ENCODE results near the gene COTL1.

COTL1 gene, protein sequence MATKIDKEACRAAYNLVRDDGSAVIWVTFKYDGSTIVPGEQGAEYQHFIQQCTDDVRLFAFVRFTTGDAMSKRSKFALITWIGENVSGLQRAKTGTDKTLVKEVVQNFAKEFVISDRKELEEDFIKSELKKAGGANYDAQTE

DNA sequence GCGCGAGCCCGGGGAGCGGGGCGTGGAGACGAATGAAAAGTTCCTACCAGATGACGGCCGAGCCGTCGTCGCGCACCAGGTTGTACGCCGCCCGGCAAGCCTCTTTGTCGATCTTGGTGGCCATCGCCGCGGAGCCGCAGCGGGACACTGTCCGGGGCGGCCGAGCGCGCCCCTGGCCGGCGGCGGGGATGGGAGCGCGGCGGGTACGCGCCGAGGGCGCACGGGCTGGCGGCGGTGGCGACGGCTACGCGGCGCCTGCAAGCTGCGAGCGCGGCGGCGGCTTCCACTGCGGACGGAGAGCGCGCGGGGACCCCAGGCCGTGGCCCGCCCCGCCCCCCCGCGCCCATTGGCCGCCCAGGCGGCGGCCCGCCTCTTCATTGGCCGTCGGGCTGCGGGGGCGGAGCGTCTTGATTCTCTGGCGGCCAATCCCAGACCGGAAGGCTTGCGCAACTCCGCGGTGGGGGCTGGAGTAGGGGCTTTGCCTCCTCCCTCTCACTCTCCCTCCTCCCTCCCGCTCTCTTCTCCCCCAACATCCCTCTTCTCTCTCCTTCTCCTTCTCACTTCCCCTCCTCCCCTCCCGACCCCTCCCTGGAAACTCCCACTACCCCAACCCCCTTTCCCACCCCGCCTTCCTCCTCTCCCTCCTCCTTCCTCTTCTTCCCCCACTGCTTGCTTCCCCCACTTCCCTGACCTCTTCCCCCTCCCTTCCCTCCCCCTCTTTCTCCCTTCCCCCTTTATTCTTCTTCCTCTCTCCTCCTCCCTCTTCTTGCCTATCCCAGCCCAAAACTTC is at the start of gene COTL1:
COTL1 (minus strand) TSS at position 288 of the 790 bp plus-strand sequence; CDS start at position 124, 164 bp downstream.
- peak; percentile 93 for DNase-seq (ENCODE audit: low spot score)

DNA sequence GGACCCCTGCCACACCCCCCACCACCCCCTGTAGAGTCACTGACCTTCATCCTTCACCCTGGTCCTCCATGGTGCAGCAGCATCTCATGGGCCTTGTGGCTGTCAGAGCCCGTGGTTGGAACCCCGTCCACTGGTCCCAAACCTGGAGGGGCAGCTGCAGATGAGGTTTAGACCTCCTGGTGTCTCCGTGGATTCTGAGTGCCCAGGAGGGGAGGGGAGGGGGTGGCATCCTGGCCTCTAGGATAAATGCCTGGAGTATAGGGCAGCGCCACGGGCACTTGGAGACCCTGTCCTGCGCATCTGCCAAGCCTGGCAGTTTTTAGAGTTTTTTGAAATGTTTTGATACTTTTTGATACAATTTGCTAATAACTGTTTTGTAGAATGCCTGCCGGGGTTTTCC is 48.0 kb upstream of the COTL1 start:
- DNase-seq (ENCODE audit: low spot score), result no peak

DNA sequence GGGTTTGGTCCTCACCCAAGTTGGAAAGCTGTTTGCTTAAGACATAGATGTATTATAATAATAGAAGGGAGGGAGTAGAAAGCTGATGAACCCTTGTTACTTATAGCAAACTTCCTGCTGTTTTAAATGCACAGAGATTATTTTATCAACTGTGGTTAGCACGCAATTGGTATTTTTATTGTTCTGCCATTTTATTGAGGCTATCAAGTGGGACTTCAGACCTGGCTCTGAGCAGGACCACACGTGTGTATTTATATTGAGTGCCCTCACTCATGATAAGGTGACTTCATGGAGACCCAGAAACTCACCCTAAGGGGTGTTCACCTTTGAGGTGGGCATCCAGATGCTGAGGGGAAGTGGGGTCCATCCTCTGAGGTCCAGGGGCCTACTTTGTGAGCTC is 47.5 kb upstream of the COTL1 start:
- DNase-seq (ENCODE audit: low spot score), result no peak

DNA sequence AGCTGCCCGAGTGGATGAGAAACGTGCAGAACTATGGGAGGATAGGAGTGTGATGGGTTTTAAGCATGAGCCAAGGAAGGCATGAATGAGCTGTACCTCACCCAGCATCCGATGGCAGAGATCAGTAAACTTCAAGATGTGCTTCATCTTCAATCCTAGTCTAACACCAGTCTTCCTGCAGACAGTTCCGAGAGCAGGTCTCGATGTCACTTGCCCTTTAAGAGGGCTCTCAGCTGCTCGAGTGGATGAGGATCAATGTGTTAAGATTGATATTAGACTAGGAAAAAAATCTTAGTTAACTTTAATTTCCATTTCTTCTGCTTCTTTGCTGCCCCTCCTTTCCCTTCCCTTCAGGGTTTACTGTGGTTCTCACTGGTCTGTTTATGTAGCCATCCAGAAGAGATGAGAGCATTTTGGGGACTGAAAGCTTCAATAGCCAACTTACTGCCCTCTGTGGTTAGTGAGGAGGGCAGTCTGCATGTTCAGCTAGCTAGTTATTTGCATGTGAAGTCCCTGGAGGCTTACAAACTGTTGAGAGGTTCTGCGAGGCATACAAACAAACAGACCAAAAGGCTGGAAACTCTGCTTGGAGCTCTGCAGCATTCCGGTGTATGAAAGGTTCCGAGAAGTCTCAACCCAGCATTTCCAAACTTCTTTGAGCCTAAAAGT is 45.7 kb upstream of the COTL1 start:
- DNase-seq (ENCODE audit: low spot score), result no peak

DNA sequence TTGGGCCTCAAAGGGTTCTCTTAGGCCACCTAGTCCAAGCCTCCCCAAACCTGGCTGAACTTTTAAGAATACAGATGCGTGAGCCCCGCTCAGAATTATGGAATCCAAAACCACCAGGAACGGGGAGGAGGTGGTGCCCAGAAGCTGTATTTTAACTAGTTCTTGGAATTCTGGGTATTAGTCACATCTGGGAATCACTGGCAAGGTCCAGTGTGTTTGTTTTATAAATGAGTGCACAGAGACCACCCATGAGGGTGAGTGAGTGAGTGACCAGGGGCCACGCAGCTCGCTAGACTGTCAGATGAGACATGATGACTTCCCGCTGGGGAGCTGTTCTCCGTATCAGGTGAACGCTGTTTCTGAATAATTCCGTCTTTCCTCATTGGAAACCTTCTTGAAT is 44.6 kb upstream of the COTL1 start:
- no peak for DNase-seq (ENCODE audit: low spot score)

DNA sequence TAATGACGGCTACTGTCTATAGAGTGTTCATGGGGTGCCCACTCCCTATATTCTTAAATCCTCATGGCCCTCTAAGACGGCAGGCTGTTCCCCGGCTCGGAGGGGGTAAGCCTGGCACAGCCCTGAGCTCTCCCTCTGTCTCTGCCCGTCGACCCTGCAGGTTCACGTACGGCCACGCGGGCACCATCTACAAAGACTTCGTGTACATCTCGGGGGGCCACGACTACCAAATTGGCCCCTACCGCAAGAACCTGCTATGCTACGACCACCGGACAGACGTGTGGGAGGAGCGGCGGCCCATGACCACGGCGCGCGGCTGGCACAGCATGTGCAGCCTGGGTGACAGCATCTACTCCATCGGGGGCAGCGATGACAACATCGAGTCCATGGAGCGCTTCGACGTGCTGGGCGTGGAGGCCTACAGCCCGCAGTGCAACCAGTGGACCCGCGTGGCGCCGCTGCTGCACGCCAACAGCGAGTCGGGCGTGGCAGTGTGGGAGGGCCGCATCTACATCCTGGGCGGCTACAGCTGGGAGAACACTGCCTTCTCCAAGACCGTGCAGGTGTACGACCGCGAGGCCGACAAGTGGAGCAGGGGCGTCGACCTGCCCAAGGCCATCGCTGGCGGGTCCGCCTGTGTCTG is 43.7 kb upstream of the COTL1 start:
- no peak for DNase-seq (ENCODE audit: low spot score)

DNA sequence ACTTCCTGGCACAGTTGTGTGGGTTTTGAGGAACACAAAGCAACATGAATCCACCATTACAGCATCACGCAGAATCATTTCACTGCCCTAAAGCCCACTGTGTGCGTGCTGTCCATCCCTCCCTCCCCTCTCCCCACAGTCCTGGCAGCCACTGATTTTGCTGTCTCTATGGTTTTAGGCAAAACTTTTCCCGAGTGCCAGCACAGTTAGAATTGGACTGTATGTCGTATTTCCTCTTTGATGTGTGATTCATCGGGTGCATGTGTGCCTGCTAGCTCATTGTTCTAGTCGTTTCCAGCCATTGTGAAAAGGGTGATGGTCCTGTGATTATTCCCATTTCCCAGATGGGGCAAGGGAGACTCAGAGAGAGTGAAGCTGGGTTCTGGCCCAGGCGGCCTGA is 43.1 kb upstream of the COTL1 start:
- DNase-seq (ENCODE audit: low spot score), result no peak

DNA sequence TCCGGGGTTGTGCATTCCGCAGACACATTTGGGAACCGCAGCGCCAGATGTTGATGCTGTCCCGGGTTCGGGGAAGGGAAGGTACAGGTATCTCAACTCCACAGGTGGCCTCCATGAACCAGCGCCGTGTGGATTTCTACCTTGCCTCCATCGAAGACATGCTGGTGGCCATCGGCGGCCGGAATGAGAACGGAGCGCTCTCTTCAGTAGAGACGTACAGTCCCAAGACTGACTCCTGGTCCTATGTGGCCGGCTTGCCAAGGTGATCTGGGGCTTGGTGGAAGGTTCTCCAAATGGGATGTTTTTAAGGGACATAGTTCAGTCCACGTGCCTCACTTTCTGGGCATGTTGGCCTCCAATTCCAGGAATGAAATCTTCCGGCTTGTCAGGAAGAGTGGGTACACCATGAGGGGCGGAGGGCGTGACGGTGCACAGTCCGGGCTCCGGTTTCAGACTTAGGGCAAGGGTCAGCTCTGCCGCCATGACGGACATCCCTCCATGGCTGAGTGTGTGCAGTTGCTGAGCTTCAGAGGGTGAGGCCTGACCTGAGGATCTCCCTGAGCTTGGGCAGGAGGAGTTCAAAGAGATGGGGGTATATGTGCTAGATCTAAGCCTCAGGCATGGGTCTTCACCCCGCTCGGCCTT is 41.9 kb upstream of the COTL1 start:
- DNase-seq (ENCODE audit: low spot score), result no peak

DNA sequence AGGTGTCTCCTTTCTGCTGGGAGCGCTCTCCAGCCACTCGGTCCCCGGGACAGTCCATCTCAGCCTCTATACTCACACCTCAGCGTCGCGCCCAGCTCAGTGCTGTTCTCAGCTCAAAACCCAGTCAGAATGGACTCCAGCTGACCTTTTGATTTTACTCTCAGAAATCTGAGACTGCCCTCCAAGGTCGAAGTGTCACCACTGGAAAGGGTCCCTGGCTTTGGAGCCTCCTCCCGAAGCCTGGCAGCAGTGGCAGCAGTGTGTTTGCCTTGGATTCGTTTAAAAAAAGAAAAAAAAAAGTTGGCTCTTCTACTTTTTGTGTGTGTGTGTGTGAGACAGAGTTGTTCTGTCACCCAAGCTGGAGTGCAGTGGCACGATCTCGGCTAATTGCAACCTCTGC is 40.8 kb upstream of the COTL1 start:
- no peak for DNase-seq (ENCODE audit: low spot score)

DNA sequence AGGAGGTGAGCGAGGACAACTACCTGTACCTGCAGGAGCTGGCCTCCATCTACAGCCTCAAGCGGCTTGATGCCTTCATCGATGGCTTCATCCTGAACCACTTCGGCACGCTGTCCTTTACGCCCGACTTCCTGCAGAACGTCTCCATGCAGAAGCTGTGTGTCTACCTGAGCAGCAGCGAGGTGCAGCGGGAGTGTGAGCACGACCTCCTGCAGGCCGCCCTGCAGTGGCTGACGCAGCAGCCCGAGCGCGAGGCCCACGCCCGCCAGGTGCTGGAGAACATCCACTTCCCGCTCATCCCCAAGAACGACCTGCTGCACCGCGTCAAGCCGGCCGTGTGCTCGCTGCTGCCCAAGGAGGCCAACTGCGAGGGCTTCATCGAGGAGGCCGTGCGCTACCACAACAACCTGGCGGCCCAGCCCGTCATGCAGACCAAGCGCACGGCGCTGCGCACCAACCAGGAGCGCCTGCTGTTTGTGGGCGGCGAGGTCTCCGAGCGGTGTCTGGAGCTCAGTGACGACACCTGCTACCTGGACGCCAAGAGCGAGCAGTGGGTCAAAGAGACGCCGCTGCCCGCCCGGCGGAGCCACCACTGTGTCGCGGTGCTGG is 39.5 kb upstream of the COTL1 start:
- DNase-seq (ENCODE audit: low spot score), result no peak

DNA sequence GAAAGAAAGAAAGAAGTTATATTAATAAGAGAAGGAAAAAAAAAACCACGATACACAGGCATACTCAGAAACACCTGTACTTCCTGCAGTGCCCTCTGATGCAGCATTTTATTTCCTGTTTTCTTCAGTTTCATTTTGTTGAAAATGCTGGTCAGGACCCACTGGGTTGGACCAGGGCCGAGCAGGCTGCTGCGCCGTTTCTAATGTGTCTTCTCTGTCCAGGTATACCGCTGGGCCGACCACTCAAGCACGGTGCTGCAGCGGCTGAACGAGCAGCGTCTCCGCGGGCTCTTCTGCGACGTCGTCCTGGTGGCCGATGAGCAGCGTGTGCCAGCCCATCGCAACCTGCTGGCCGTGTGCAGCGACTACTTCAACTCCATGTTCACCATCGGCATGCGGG is 38.8 kb upstream of the COTL1 start:
- DNase-seq (ENCODE audit: low spot score), result no peak

DNA sequence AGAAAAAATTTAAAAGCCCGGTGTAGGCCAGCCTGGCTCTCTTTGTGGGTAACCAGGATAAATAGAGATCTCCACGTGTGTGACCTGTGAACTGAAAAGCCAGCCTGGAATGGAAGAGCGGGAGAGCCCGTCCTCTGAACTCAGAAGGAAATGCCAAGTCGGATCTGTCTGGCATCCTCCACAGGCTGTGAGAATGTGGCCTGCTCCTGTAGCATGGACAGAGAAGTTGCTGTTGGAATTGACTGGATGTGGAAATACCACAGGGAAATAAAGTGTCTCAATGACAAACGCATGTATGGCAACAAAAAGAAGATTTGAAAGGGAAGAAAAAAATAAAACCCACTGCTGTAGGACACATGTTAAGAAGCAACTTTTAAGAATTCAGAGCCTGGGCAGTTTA is 37.1 kb upstream of the COTL1 start:
- no peak for DNase-seq (ENCODE audit: low spot score)

DNA sequence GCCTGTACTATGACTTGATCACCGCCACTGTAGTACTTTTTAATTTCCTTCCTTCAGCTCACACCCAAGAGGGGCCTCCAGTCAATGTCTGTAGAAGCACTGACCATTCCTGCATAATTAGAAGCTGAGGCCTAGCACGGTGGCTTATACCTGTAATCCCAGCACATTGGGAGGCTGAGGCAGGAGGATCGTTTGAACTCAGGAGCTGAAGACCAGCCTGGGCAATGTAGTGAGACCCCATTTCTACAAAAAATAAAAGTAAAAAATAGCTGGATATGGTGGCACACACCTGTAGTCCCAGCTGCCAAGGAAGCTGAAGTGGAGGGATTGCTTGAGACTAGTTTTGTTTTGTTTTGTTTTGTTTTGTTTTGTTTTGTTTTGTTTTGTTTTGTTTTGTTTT is 36.4 kb upstream of the COTL1 start:
- no peak for DNase-seq (ENCODE audit: low spot score)

DNA sequence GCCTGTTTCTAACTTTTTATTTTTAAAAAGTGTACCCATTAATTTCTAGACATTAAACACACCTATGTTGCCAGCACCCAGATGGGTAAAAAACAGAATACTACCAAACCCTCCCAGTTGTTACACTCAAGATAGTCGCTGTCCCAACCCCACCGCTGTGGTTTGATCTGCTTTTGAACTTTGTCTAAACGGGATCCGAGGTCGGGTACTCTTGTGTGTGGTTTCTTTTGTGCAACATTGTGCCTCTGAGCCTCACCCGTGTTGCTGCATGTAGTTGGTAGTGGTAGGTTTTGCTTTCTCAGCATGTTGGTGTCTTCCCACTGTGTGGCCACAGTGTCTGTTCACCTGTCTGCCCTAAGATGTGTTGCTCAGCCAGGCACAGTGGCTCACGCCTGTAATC is 34.7 kb upstream of the COTL1 start:
- DNase-seq (ENCODE audit: low spot score), result no peak

DNA sequence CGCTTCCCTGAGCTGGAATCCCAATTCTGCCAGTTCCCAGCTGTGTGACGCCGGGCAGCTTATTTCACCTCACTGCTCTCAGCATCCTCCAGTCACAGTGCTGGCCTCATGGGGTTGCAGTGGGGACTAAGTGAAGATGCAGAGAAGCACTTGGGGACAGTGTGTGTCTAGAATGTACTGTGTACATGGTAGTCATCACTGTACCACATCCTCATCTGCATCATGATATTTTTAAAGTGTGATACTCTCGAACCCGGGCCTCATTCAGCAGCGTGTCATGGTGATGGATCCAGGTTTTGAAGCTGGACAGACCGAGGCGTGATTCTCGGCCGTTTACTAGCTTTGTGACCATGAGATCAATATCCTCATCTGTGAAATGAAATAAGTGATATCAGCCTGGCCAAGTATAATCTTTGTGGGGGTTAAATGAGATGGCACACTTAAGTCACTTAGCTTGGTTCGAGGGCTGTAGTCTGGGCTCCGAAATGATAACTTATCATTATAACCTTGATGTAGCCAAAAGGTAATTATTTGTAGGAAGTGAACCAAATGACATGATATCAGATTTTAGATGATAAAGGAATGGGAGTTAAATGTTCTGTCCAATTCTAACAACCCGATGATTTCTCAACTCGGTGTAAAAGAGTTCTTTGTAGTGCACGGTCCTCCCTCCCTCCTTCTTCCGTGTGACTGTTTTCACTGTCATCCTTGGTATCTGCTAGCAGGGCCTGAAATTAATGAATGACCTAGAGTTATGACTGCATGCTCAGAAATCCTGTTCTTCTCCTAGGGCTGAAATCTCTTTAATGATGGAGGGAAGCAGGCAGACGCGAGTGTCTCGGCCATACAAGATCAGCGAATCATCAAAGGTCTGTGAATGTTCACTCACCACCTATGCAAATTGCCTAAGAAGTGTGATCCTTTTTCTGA is 32.4 kb upstream of the COTL1 start:
- peak; percentile 81 for DNase-seq (ENCODE audit: low spot score)

DNA sequence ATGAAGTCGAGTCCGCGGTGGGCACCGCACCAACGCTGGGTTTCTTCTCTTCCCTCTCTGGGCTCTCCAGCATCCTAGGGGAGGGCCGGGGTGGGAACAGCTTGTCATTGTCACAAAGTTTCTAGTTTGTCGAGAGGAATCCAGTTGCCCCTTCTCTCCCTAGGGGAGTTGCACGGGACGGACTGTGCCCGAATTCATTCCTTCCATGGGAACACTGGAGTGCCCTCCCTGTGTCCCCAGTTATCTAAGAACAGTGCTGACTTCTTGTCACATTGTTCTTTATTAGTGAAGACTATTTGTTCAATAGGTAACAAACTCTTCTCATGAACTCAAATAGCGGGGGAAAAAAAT is 31.6 kb upstream of the COTL1 start:
- no peak for DNase-seq (ENCODE audit: low spot score)

DNA sequence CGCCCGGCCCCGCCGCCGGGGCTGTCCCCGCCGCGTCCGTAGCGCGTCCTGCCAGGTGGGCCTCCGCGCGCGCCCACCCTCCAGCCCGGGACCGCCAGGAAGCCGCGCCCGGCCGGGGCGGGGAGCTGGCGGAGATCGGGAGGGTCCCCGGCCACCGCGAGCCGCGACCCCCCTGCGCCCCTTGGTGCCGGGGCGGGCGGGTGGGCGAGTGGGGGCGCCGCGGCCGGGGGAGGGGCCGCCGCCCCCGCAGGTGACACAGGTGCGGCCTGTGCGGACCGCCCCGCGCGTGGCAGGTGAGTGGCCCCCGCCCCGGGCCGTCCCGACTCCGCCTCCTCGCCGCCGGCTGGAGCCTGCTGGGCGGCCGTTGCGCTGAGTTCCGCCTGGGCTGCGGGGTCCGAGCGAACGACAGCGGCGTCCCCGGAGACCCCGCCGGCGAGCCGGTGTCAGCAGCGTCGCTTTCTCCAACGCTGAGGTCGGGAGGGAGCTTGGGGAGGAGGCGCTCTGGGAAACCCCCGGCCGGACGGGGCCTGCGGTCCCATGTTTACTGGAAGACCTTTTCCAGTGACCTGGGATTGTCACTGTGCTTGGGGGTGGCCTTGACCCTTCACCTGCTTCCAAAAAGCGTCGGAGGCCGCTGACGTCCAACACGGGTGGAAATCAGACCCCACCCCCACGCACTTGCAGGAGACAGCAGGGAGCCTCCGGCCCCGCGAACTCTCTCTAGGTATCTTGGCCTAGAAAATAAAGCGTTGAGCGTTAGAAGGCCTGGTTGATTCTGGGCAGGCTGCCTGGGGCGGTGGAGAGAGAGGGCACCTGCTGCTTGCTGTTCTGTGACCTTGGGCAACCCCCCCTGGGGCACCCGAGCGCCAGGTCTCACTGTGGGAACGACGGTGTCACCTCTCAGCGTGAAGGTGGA is 31.0 kb upstream of the COTL1 start:
- DNase-seq (ENCODE audit: low spot score), result peak; percentile 41

DNA sequence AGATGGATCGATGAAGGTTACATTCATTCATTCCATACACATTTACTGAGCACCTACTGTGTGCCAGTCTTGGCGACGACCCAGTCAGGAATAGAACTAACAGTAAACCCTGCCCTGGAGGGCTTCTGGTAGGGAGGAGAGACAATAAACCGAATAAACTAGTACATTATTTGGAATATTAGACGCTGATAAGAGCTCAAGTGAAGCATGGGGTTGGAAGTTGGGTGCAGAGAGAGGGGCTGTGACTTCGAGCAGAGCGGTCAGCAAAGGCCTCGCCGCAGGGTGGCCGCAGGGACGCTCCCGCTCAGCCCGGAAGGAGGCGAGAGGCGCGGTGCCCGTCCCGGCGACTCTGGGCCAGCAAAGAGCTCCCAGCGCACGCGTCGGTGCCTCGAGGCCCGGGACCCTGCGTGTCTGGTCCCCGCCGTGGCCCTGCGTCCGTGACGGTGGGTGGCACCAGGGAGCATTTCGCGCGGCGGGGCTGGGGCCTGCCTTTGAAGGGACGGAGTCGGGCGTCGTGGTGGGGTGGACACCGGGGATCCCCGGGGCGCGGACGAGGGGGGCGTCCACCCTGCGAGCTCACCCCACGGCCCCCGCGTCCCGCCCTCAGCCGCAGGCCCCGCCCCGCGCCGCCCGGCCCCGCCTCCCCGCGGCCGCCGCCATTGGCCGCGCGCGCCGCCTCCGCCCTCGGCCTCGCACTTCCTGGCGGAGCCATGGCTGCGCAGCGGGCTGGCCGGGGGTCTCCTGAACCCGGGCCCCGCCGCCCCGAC is 30.1 kb upstream of the COTL1 start, which contains the start of gene KLHL36:
KLHL36 (plus strand) TSS at position 684 of the 767 bp plus-strand sequence. CDS start 2,357 bp downstream, outside the sequence.
- DNase-seq (ENCODE audit: low spot score), result peak; percentile 89

DNA sequence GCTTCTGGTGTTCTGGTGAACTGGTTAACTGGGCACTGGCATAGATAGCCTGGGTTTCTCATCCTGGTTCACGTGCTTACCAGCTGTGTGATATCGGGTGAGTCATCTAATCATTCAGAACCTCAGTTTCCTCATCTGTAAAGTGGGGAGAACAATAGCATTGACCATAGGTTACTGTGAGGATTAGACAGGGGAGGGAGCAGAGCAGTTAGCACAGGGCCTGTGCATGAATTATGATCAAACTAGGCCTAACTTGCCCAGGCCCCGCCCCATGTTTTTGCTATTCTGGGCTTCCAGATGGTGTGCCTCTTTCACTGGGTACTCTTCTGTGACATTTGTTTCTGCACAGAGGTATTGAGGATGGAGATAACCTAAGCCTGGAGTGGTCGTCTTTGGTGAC is 25.8 kb upstream of the COTL1 start:
- no peak for DNase-seq (ENCODE audit: low spot score)
